Subcutaneous adipose tissue (tissue), 4 donors: ENCODE results near the gene ATP6V1A. TPM values are rescaled to one million over a fixed set of nuclear protein-coding genes. Genes with fewer than 3 reads are reported as not detected.

Experiments used
- CTCF ChIP-seq: fragments of 450-650 bp; IDR thresholded peaks from one replicate; pipeline ENCODE4 v1.5.1; 2016; ENCODE audit warnings: low read depth, mild to moderate bottlenecking, control low read depth, antibody characterized with exemption, moderate library complexity
- total RNA-seq, 4 donors: library from RNA; depleted of rRNA; stranded (reverse); fragments of >200 nt; gene quantifications; one replicate each; pipeline ENCODE4 v1.1.0, GENCODE V29; 2016

The ATP6V1A gene
- total RNA-seq, 4 donors from 2014 or later, result 36.5 to 81.6 (median 52.6) TPM

GRCh38 chr3:113834983-113835382 lies 88.1 kb downstream of the ATP6V1A start:
- TF ChIP-seq CTCF, result no peak

- no peak for TF ChIP-seq CTCF
These were observed 91.9 kb downstream of the ATP6V1A start, which contains the start of gene GRAMD1C for GRCh38 chr3:113838631-113839209. Gene GRAMD1C, plus strand, starts transcription at chr3:113838788. Its CDS starts 122 bp downstream, at chr3:113838910.

- no peak for TF ChIP-seq CTCF
These were observed 92.7 kb downstream of the ATP6V1A start for GRCh38 chr3:113839551-113839950.

- TF ChIP-seq CTCF, result no peak
These were observed 97.9 kb downstream of the ATP6V1A start for GRCh38 chr3:113844622-113845222.

GRCh38 chr3:113847247-113847646 lies 100.4 kb downstream of the ATP6V1A start:
- no peak for TF ChIP-seq CTCF

GRCh38 chr3:113847664-113848461 lies 101.0 kb downstream of the ATP6V1A start:
- TF ChIP-seq CTCF, result no peak

GRCh38 chr3:113852506-113852905 lies 105.7 kb downstream of the ATP6V1A start:
- no peak for TF ChIP-seq CTCF
